A673 (cell line): ENCODE data around the gene CCDC12. TPM values are rescaled to one million over a fixed set of nuclear protein-coding genes. Genes with fewer than 3 reads are reported as not detected.

ENCODE experiments used
- BruUV-seq: library from RNA; stranded (reverse); fragments of 400-500 nt; replicated peaks from 2 replicates; lab custom pipeline; 2021; lab: Mats Ljungman, UMichigan
- CTCF ChIA-PET: fragments of 300-600 bp; sonication (Branson Sonifier 250); formaldehyde crosslinking; loops from one replicate; lab custom pipeline; 2022; ENCODE audit warnings: antibody characterized with exemption; lab: Charles Lee
- POLR2A ChIA-PET: fragments of 300-600 bp; sonication (Branson Sonifier 250); formaldehyde crosslinking; loops from one replicate; lab custom pipeline; 2022; ENCODE audit warnings: antibody characterized with exemption; ENCODE audit not compliant: low non-redundant PET; lab: Charles Lee
- DNase-seq: peaks from one replicate; pipeline ENCODE4 v3.0.0-alpha.2; 2015; ENCODE audit warnings: low spot score
- H3K27ac ChIP-seq: fragments of 200-600 bp; sonication (generic); 2 replicates; pipeline ENCODE4 v1.5.1; 2016; ENCODE audit warnings: mixed run types, low read depth, mild to moderate bottlenecking, mixed read lengths, antibody characterized with exemption, low read length; ENCODE audit not compliant: poor library complexity, severe bottlenecking
- H3K27me3 ChIP-seq: fragments of 200-600 bp; sonication (generic); replicated peaks from 2 replicates; pipeline ENCODE4 v1.6.1; 2017; ENCODE audit warnings: mixed run types, low read depth, mild to moderate bottlenecking, mixed read lengths, antibody characterized with exemption, low read length; ENCODE audit not compliant: insufficient read depth, poor library complexity
- H3K36me3 ChIP-seq: fragments of 200-600 bp; sonication (generic); 2 replicates; pipeline ENCODE4 v1.6.1; 2016; ENCODE audit warnings: mixed run types, mild to moderate bottlenecking, mixed read lengths, antibody characterized with exemption, low read length; ENCODE audit not compliant: insufficient read depth, poor library complexity, severe bottlenecking
- H3K4me1 ChIP-seq: fragments of 200-600 bp; sonication (generic); 2 replicates; pipeline ENCODE4 v1.6.1; 2017; ENCODE audit warnings: mixed run types, mild to moderate bottlenecking, mixed read lengths, antibody characterized with exemption, low read length; ENCODE audit not compliant: insufficient read depth, poor library complexity, severe bottlenecking
- H3K4me3 ChIP-seq: fragments of 200-600 bp; sonication (generic); 2 replicates; pipeline ENCODE4 v1.5.1; 2016; ENCODE audit warnings: low read depth, mixed run types, mild to moderate bottlenecking, mixed read lengths, low read length; ENCODE audit not compliant: poor library complexity, severe bottlenecking
- H3K9me3 ChIP-seq: fragments of 200-600 bp; sonication (generic); 2 replicates; pipeline ENCODE4 v1.6.1; 2016; ENCODE audit warnings: mixed run types, low read depth, mild to moderate bottlenecking, mixed read lengths, antibody characterized with exemption, low read length; ENCODE audit not compliant: poor library complexity, severe bottlenecking
- EZH2 ChIP-seq: fragments of 200-600 bp; sonication (generic); IDR thresholded peaks from 2 replicates; pipeline ENCODE4 v1.6.1; 2017; ENCODE audit warnings: borderline replicate concordance, low read depth, mild to moderate bottlenecking, mixed read lengths, antibody characterized with exemption, low read length; ENCODE audit not compliant: poor library complexity, severe bottlenecking
- intact Hi-C: fragments of 100-400 bp; cut with micrococcal nuclease; formaldehyde crosslinking; loops from one replicate; pipeline ENCODE4 v1.10.0; 2022; ENCODE audit not compliant: unreplicated experiment
- total RNA-seq: library from RNA; stranded (reverse); gene quantifications from 2 replicates; pipeline ENCODE4 v1.2.3, GENCODE V29; 2021
- TF ChIP-seq, protein P1 (sequence below): fragments of 300-800, 200-600 bp; sonication (generic); conservative IDR thresholded peaks from 2 replicates; pipeline ENCODE4 v1.5.1; 2017; ENCODE audit warnings: low read depth, mild to moderate bottlenecking, antibody characterized with exemption, low read length, moderate library complexity, mixed read lengths

The CCDC12 gene
- total RNA-seq, 1 experiment from 2014 or later = 28.2 TPM

DNA sequence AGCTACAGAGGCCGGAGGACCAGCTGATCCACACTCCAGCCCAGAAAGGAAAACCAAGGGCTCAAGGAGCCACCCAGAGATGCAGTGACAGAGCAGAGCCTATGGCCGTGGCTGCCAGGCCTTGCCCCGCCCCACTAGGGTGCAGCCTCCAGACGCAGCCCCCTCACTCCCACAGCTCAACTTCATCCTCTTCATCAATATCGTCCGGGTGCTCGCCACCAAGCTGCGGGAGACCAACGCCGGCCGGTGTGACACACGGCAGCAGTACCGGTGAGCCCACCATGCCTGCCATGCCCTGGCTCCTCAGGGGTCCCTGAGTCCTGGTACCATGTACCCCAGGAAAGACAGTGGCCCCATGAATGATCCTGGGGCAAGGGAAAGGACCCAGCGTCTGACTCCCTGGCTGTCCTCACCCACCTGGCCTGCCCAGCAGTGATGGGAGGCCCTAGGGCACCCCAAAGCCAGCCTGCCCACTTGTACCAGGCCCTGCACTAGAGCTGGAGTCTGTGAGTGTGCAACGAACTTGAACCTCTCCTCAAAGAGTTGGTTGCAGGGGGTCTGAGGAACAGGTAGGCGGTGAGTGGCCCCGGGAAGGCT lies 74.9 kb downstream of the CCDC12 start:
- intact Hi-C loops = no loop called here
- H3K36me3 ChIP-seq = no peaks in the 10 kb centered on the region
- no peak for TF ChIP-seq EZH2
- TF ChIP-seq, protein P1, sequence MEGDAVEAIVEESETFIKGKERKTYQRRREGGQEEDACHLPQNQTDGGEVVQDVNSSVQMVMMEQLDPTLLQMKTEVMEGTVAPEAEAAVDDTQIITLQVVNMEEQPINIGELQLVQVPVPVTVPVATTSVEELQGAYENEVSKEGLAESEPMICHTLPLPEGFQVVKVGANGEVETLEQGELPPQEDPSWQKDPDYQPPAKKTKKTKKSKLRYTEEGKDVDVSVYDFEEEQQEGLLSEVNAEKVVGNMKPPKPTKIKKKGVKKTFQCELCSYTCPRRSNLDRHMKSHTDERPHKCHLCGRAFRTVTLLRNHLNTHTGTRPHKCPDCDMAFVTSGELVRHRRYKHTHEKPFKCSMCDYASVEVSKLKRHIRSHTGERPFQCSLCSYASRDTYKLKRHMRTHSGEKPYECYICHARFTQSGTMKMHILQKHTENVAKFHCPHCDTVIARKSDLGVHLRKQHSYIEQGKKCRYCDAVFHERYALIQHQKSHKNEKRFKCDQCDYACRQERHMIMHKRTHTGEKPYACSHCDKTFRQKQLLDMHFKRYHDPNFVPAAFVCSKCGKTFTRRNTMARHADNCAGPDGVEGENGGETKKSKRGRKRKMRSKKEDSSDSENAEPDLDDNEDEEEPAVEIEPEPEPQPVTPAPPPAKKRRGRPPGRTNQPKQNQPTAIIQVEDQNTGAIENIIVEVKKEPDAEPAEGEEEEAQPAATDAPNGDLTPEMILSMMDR = no peak
- no peak for DNase-seq
- no peaks in the 10 kb centered on the region for H3K27me3 ChIP-seq
- no TSS peak for BruUV-seq
- H3K27ac ChIP-seq = no peak overlapping the region
- CTCF ChIA-PET = no interaction called here
- POLR2A ChIA-PET = no interaction called here
- no peaks in the 10 kb centered on the region for H3K9me3 ChIP-seq
- no peak overlapping the region for H3K4me3 ChIP-seq
- H3K4me1 ChIP-seq = no peaks in the 10 kb centered on the region

DNA sequence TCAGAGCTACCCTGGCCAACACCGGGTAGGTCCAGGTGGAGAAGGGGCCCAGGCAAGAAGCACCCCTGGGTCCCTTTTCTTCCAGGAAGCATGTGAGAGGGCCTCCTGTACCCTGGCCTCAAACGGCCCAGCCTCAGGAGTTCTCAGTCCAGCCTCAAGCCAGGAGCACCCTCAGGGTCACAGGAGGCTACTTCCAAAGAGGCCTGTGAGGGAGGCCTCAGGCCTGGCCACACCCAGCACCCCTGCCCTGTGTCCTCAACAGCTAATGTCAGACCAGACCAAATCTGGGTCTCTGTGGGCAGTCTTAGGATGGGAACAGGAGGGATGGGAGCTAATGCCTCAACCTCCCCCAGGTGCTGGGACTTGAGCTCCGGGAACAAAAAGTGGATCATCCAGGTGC lies 75.5 kb downstream of the CCDC12 start:
- no peak for TF ChIP-seq EZH2
- TF ChIP-seq, protein P1 = no peak
- POLR2A ChIA-PET = no interaction called here
- BruUV-seq = no TSS peak
- no peak overlapping the region for H3K4me3 ChIP-seq
- no peak overlapping the region for H3K27ac ChIP-seq
- H3K9me3 ChIP-seq = no peaks in the 10 kb centered on the region
- intact Hi-C loops = no loop called here
- CTCF ChIA-PET = no interaction called here
- no peak for DNase-seq
- H3K36me3 ChIP-seq = no peaks in the 10 kb centered on the region
- H3K27me3 ChIP-seq = no peaks in the 10 kb centered on the region
- H3K4me1 ChIP-seq = no peaks in the 10 kb centered on the region

DNA sequence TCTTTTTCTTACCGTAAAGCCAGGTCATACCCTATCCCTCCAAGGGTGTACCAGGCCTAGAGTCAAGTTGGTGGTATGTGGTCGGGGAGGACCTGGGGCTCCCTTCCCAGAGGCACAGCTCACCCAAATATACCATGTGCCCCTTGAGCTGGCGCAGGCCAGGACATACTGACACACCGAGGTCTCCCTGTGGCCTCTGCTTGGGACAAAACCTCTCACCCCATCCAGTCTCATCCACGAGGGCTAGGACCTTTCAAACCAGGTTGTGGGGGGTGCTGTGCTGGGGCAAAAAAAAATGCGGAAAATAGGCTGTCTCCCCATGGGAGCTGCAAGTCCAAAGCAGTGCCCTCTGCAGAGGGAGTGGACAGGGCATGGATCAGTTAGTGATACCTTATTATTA lies 76.2 kb downstream of the CCDC12 start:
- H3K27me3 ChIP-seq = no peaks in the 10 kb centered on the region
- no peaks in the 10 kb centered on the region for H3K4me1 ChIP-seq
- ChIA-PET CTCF (no interaction called here), POLR2A (no interaction called here)
- no peak for DNase-seq
- intact Hi-C loops = no loop called here
- TF ChIP-seq, protein P1 = no peak
- no peak for TF ChIP-seq EZH2
- no peak overlapping the region for H3K27ac ChIP-seq
- H3K4me3 ChIP-seq = no peak overlapping the region
- no peaks in the 10 kb centered on the region for H3K36me3 ChIP-seq
- no peaks in the 10 kb centered on the region for H3K9me3 ChIP-seq
- no TSS peak for BruUV-seq
